ENCODE results near the gene PTPRK.

GRCh38 chr6:128504003-128504654 is 16.3 kb downstream of the PTPRK start:
- TF ChIP-seq CTCF (IDR thresholded peaks at IDR 0.05): no peak
- TF ChIP-seq EZH2 (IDR thresholded peaks at IDR 0.05; ENCODE audit: borderline replicate concordance, insufficient read depth, low read depth, low read length, poor library complexity, severe bottlenecking): no peak
